ENCODE results near the gene WFIKKN1.

WFIKKN1 gene

DNA sequence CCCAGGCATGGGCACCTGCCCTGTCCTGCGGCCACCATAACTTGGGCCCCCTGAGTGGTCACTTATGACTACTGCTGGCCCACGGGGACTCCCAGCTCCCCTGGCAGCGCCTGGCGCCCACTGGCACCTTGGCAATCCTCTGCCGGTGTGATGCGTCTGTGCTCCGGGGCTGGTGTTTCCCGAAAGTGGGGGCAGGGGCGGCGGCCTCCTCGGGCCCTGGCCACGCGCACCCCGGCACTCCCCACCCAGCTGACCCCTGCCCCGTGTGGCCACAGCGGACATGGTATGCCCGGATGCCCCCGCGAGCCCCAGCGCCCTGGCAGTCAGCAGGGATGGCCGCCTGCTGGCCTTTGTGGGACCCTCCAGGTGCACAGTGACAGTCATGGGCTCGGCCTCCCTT is 26.7 kb downstream of the WFIKKN1 start:
- no peak for DNase-seq (ENCODE audit: low read depth in 2 of 2)

GRCh38 chr16:658679-659571 is 28.1 kb downstream of the WFIKKN1 start:
- no peak for DNase-seq (ENCODE audit: low read depth in 2 of 2)

GRCh38 chr16:659618-660017 is 28.8 kb downstream of the WFIKKN1 start:
- DNase-seq (ENCODE audit: low read depth in 2 of 2), result no peak

DNA sequence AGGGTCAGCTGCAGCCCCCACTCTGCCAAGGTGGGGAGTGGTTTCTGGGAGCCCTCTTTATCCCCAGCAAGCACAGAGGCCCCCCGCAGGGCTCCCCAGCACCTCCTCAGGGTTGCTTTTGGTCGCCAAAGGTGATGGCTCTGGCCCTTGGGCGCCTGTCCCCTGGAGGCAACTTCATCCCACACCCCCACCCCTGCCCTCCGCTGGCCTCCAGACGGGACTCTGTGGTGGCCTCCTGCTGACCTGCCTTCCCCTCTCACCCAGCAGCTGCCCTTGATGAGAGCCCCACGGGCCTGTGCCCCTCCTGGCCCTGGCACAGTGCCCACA is 29.3 kb downstream of the WFIKKN1 start:
- DNase-seq (ENCODE audit: low read depth in 2 of 2), result no peak

- peak; percentile 47 to 62 for DNase-seq (ENCODE audit: low read depth in 2 of 2)
These were observed 29.8 kb downstream of the WFIKKN1 start for GRCh38 chr16:660459-661183.

DNA sequence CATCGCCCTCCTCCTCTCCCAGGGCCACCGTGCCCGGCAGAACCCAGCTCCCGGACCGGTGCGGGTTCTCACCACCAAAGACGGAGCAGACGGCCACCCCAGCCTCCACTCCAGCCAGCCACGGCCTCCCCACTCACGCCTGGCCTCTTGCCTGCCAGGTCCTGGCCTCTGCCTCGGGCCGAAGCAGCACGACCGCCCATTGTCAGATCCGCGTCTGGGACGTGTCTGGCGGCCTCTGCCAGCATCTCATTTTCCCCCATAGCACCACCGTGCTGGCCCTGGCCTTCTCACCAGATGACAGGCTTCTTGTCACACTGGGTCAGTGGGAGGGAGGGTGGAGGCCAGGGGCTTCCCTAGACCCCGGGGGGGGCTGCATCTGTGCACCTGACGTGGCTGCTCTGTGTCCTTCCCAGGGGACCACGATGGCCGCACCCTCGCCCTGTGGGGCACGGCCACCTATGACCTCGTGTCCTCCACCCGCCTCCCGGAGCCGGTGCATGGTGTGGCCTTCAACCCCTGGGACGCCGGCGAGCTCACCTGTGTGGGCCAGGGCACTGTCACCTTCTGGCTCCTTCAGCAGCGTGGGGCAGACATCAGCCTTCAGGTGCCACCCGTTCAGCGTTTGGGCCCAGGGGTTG is 30.5 kb downstream of the WFIKKN1 start:
- no peak for DNase-seq (ENCODE audit: low read depth in 2 of 2)

- no peak for DNase-seq (ENCODE audit: low read depth in 2 of 2)
These were observed 31.3 kb downstream of the WFIKKN1 start for GRCh38 chr16:662095-662494.

- no peak for DNase-seq (ENCODE audit: low read depth in 2 of 2)
These were observed 31.8 kb downstream of the WFIKKN1 start for GRCh38 chr16:662597-662996.

GRCh38 chr16:666572-666971 is 35.8 kb downstream of the WFIKKN1 start:
- DNase-seq (ENCODE audit: low read depth in 2 of 2), result no peak

DNA sequence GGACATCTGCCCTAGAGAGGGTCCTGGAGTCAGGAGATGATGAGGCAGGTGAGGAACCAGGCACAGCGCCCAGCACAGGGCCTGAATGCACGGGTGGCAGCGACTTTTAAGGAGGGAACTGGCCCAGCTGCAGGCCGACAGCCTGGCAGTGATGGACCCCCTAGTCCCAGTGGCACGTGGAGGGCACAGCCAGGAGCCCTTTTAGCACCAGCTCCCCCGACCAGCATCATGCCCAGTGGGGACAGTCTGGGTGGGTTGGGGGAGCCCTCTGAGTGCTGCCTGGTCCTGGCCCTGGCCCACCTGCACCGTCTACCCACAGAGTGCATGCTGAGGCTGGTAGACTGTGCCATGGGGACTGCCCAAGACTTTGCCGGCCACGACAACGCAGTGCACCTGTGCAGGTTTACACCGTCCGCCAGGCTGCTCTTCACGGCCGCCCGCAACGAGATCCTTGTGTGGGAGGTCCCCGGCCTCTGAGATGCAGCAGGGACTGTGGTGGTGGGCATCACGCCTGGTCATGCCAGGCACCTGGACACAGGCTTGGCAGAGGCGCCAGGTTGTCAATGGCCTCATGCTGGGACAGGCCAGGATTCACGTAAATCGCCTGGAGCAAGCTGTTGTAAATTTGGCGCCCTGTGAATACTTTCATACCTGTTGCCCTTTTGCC is 36.5 kb downstream of the WFIKKN1 start:
- DNase-seq (ENCODE audit: low read depth in 2 of 2), result no peak

DNA sequence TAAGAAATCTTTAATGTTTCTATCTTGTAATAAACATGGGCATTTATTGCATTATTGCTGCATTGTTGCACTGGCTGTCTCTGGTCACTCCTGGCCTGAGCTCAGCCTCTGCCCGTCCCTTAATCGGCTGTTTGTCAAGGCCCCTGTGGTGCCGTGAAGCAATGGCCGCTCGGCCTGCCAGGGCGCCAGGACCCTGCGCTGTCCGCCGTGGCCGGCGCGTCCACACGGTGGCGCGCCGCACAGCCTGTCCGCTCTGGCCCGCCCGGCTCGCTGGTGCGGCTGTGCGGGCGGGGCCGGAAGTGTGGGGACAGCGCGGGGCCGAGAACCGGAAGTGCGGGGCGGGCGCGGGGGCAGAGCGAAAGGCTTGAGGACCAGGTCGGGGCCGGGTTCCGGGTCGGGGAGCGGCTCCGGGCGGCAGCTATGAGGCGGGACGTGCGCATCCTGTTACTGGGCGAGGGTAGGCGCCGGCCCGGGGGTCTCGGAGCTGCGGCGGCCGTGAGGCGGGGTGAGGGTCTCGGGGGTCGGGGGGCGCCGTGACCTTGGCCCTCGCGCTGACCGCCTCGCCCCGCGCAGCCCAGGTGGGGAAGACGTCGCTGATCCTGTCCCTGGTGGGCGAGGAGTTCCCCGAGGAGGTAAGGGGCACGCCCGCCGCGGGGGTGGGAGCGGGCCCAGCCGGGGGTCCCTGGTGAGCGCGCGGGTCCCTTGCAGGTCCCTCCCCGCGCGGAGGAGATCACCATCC is 37.2 kb downstream of the WFIKKN1 start, which contains the start of gene RHOT2:
TSS of gene RHOT2 (plus strand) at position 353 of the 739 bp plus-strand sequence. CDS start at position 421, 68 bp downstream.
- DNase-seq (ENCODE audit: low read depth in 2 of 2), result peak; percentile 90 to 91

- no peak for DNase-seq (ENCODE audit: low read depth in 2 of 2)
These were observed 37.9 kb downstream of the WFIKKN1 start for GRCh38 chr16:668519-669171.

DNA sequence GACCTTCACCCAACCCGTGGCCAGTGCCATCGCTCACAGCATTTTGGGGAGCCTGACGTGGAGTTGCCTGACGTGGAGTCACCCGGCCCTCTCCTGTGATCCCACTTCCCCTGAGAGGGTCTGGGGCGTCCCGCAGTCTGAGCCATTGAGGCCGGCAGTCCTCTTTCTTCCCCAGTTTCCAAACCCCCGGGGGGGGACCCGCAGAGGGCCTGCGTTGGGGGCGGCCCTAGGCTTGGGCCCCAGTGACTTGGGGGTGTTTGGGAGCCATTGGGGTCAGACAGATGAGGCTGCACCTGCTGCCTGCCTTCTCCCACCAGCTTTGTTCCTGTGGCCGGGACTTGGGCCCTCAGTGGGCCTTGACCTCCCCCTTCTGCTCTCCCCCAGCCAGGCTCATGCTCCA is 38.9 kb downstream of the WFIKKN1 start:
- no peak for DNase-seq (ENCODE audit: low read depth in 2 of 2)

GRCh38 chr16:670485-671352 is 39.9 kb downstream of the WFIKKN1 start:
- DNase-seq (ENCODE audit: low read depth in 2 of 2), result no peak

- DNase-seq (ENCODE audit: low read depth in 2 of 2), result no peak
These were observed 40.8 kb downstream of the WFIKKN1 start for GRCh38 chr16:671353-672131.

GRCh38 chr16:672371-672770 is 41.6 kb downstream of the WFIKKN1 start:
- no peak for DNase-seq (ENCODE audit: low read depth in 2 of 2)

DNA sequence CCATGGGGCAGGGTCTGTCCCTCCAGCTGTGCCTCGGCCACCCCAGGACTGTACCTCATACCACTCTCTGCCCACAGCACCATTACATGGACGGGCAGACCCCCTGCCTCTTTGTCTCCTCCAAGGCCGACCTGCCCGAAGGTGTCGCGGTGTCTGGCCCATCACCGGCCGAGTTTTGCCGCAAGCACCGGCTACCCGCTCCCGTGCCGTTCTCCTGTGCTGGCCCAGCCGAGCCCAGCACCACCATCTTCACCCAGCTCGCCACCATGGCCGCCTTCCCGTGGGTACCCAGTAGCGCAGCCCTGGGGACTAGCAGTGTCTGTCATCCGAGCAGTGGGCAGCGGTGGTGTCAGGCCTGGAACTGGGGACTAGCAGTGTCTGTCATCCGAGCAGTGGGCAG is 42.1 kb downstream of the WFIKKN1 start:
- DNase-seq (ENCODE audit: low read depth in 2 of 2), result no peak

GRCh38 chr16:673399-673991 is 42.7 kb downstream of the WFIKKN1 start:
- DNase-seq (ENCODE audit: low read depth in 2 of 2), result no peak
